Natural killer cell (primary cell): ENCODE data around the gene TRAF3IP1. TPM values are rescaled to one million over a fixed set of nuclear protein-coding genes. Genes with fewer than 3 reads are reported as not detected.
"Not testable (repeated sequence)": the region's sequence is repeated elsewhere in the genome, so short reads cannot be mapped to it uniquely, and the experiment has no call there.

Experiments used
- ATAC-seq, 3 donors: fragments of 150-1000 bp in 2 of 3; fragments of 200-7000 bp in 1 of 3; cut with Tn5 transposase; 1 replicate in 1 of 3; 2 replicates in 2 of 3; pipeline ENCODE4 v1.10.0; 2021; ENCODE audit warnings: mild to moderate bottlenecking in 2 of 3, moderate library complexity in 2 of 3
- DNase-seq, 2 donors: peaks; one replicate each; pipeline versions ENCODE4 v3.0.0 to v3.0.0-alpha.2; 2013 to 2021; ENCODE audit warnings: mixed read lengths in 1 of 2
- H3K27ac ChIP-seq: one replicate; pipeline ENCODE4 v1.5.1; 2013; ENCODE audit warnings: mild to moderate bottlenecking, low read length
- H3K27me3 ChIP-seq: one replicate; pipeline ENCODE4 v1.6.1; 2013; ENCODE audit warnings: low read length; ENCODE audit not compliant: control insufficient read depth, insufficient read depth
- H3K36me3 ChIP-seq: one replicate; pipeline ENCODE4 v1.6.1; 2013; ENCODE audit warnings: low read length; ENCODE audit not compliant: control insufficient read depth, insufficient read depth
- H3K4me1 ChIP-seq: one replicate; pipeline ENCODE4 v1.6.1; 2013; ENCODE audit warnings: low read length; ENCODE audit not compliant: control insufficient read depth, insufficient read depth
- H3K4me3 ChIP-seq: one replicate; pipeline ENCODE4 v1.5.1; 2013; ENCODE audit warnings: low read length
- H3K9me3 ChIP-seq: one replicate; pipeline ENCODE4 v1.6.1; 2013; ENCODE audit warnings: low read length; ENCODE audit not compliant: control insufficient read depth, insufficient read depth
- H3K27ac Mint-ChIP-seq, 2 donors: one replicate each; pipeline ENCODE4 v1.8.0; 2022; ENCODE audit warnings: mild to moderate bottlenecking in 2 of 2, mixed read lengths in 2 of 2, moderate library complexity in 1 of 2
- H3K27me3 Mint-ChIP-seq, 2 donors: one replicate each; pipeline ENCODE4 v1.8.0; 2022; ENCODE audit warnings: low read depth in 2 of 2, mixed read lengths in 2 of 2
- H3K36me3 Mint-ChIP-seq: one replicate; pipeline ENCODE4 v1.8.0; 2022; ENCODE audit warnings: mixed read lengths
- H3K4me1 Mint-ChIP-seq, 2 donors: one replicate each; pipeline ENCODE4 v1.8.0; 2022; ENCODE audit warnings: mixed read lengths in 2 of 2
- H3K4me3 Mint-ChIP-seq: one replicate; pipeline ENCODE4 v1.8.0; 2022; ENCODE audit warnings: mild to moderate bottlenecking, moderate library complexity, mixed read lengths
- H3K9me3 Mint-ChIP-seq, 2 donors: one replicate each; pipeline ENCODE4 v1.8.0; 2022; ENCODE audit warnings: mixed read lengths in 2 of 2
- WGBS: methylation state at CpG from one replicate; pipeline ENCODE4 v1.1.7; 2013; ENCODE audit warnings: missing lambda C conversion rate; ENCODE audit not compliant: insufficient coverage; 5-methylcytosine and 5-hydroxymethylcytosine counted together
- intact Hi-C: fragments of 100-400 bp; cut with micrococcal nuclease; formaldehyde crosslinking; loops from one replicate; pipeline ENCODE4 v1.14.2; 2022
- total RNA-seq, 4 donors: library from RNA; stranded (reverse); fragments of 120-200 nt in 1 of 4; gene quantifications; one replicate each; pipeline versions ENCODE4 v1.2.3 to v1.2.4, GENCODE V29; 2013 to 2022
- TF ChIP-seq, protein P1 (sequence below): fragments of 200-600 bp; IDR thresholded peaks from one replicate; pipeline ENCODE4 v1.8.0; 2022; ENCODE audit warnings: antibody characterized with exemption

Gene TRAF3IP1
- total RNA-seq, 3 donors from 2014 or later (not counting 1 experiment from before 2014, with no cell fraction given), result 9.7 to 11.9 (median 11.3) TPM

DNA sequence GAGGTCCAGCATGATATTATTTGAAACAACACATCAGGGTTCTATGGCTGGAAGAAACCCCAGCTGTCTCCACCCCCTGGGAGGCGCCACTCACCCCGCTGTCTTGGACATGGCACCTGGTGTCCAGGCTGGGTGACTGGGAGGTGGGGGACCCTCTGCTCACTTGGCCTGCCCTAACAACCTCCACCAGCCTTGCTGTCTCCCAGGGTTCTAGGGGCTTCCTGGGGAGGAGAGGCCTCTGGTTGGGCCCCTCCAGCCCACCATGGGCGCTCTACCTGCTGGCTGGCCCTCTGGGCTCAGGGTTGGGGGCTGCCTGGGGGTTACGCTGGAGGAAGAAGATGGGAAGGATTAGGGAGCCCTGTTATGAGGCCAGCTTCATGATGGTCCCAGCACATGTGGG, 48.2 kb upstream of the TRAF3IP1 start:
- no peaks in the 10 kb centered on the region for H3K9me3 Mint-ChIP-seq
- Histone ChIP-seq H3K36me3 (peaks cover 52% of the 10 kb centered on the region), H3K27ac (no peak overlapping the region), H3K4me3 (no peak overlapping the region), H3K9me3 (no peaks in the 10 kb centered on the region), H3K4me1 (no peaks in the 10 kb centered on the region), H3K27me3 (no peaks in the 10 kb centered on the region)
- DNase-seq (no peak), ATAC-seq (no peak)
- H3K27me3 Mint-ChIP-seq, result no peaks in the 10 kb centered on the region
- 97% methylated on average over 4 of the region's 4 CpGs for WGBS
- peaks cover 0 to 5% of the 10 kb centered on the region in 2 donors for H3K4me1 Mint-ChIP-seq
- intact Hi-C loops, result no loop called here
- H3K4me3 Mint-ChIP-seq, result no peak overlapping the region
- peaks cover 7% of the 10 kb centered on the region for H3K36me3 Mint-ChIP-seq
- TF ChIP-seq, protein P1, sequence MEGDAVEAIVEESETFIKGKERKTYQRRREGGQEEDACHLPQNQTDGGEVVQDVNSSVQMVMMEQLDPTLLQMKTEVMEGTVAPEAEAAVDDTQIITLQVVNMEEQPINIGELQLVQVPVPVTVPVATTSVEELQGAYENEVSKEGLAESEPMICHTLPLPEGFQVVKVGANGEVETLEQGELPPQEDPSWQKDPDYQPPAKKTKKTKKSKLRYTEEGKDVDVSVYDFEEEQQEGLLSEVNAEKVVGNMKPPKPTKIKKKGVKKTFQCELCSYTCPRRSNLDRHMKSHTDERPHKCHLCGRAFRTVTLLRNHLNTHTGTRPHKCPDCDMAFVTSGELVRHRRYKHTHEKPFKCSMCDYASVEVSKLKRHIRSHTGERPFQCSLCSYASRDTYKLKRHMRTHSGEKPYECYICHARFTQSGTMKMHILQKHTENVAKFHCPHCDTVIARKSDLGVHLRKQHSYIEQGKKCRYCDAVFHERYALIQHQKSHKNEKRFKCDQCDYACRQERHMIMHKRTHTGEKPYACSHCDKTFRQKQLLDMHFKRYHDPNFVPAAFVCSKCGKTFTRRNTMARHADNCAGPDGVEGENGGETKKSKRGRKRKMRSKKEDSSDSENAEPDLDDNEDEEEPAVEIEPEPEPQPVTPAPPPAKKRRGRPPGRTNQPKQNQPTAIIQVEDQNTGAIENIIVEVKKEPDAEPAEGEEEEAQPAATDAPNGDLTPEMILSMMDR, result no peak
- peak overlapping the region; percentile 31 to 34 for H3K27ac Mint-ChIP-seq

DNA sequence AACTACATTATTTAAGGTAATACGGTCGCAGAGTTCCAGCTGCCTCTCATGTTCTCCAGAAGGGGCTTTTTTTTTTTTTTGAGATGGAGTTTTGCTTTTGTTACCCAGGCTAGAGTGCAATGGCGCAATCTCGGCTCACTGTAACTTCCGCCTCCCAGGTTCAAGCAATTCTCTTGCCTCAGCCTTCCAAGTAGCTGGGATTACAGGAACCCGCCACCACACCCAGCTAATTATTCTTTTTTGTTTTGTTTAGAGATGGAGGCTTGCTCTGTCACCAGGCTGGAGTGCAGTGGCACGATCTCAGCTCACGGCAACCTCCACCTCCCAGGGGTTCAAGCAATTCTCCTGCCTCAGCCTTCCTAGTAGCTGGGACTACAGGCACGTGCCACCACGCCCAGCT, 46.9 kb upstream of the TRAF3IP1 start:
- ATAC-seq, intact Hi-C loops, H3K27ac Mint-ChIP-seq, H3K4me1 ChIP-seq, H3K4me3 Mint-ChIP-seq, H3K27me3 Mint-ChIP-seq, H3K27me3 ChIP-seq, DNase-seq, H3K27ac ChIP-seq, H3K36me3 Mint-ChIP-seq, H3K9me3 Mint-ChIP-seq, H3K4me3 ChIP-seq, H3K9me3 ChIP-seq: not testable (repeated sequence)
- H3K4me1 Mint-ChIP-seq, result peaks cover 5 to 10% of the 10 kb centered on the region in 2 donors
- 99% methylated on average over 5 of the region's 10 CpGs for WGBS
- peaks cover 52% of the 10 kb centered on the region for H3K36me3 ChIP-seq

DNA sequence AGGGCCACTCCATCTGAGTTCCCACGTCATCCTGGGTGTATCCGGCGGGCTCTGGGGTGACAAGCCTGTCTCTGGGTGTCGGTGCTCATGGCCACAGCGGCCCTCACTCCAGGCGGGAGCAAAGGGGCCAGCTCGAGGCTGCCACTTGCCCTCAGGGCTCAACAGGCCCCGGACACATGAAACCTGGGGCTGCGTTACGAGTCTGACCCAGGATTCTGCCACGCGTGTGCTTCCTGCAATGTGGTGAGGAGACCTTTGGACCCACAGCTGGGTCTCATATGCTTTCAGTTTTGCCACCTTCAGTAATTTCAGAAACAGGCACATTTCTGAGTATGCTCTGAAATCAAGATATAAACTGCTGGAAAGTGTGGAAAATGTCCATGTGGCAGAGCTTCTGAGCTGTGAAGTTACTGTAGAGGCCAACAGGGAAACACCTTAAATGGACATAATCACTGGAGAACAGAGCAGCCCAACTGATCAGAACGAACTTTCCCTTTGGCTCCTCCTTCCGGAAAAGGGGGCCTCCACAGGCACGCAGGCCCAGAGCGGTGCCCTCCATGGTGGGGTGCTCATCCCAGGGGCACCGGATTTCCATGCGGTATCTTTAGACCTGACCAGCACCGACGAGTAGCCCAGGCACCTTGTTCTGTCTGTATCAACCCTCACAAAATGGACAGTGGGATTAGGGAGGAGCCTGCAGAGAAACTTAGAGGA, 46.0 kb upstream of the TRAF3IP1 start:
- H3K4me1 Mint-ChIP-seq, result peaks cover 7 to 13% of the 10 kb centered on the region in 2 donors
- H3K27me3 ChIP-seq, result no peaks in the 10 kb centered on the region
- H3K27ac ChIP-seq, result no peak overlapping the region
- no peaks in the 10 kb centered on the region for H3K27me3 Mint-ChIP-seq
- ATAC-seq (no peak), DNase-seq (no peak)
- TF ChIP-seq, protein P1, result no peak
- H3K9me3 Mint-ChIP-seq, result no peaks in the 10 kb centered on the region
- H3K36me3 ChIP-seq, result peaks cover 47% of the 10 kb centered on the region
- 97% methylated on average over 20 of the region's 20 CpGs for WGBS
- no peak overlapping the region for H3K4me3 ChIP-seq
- intact Hi-C loops, result no loop called here
- H3K36me3 Mint-ChIP-seq, result peaks cover 7% of the 10 kb centered on the region
- no peak overlapping the region for H3K27ac Mint-ChIP-seq
- H3K4me1 ChIP-seq, result no peaks in the 10 kb centered on the region
- H3K9me3 ChIP-seq, result no peaks in the 10 kb centered on the region
- no peak overlapping the region for H3K4me3 Mint-ChIP-seq

- Mint-ChIP-seq H3K4me3 (no peak overlapping the region), H3K27ac (no peak overlapping the region), H3K27me3 (no peaks in the 10 kb centered on the region), H3K36me3 (no peaks in the 10 kb centered on the region), H3K9me3 (no peaks in the 10 kb centered on the region), H3K4me1 (peaks cover 20 to 24% of the 10 kb centered on the region in 2 donors)
- WGBS, result 98% methylated on average over 15 of the region's 15 CpGs
- Histone ChIP-seq H3K36me3 (peaks cover 29% of the 10 kb centered on the region), H3K9me3 (no peaks in the 10 kb centered on the region), H3K4me3 (no peak overlapping the region), H3K4me1 (no peaks in the 10 kb centered on the region), H3K27ac (no peak overlapping the region), H3K27me3 (no peaks in the 10 kb centered on the region)
- TF ChIP-seq, protein P1, result no peak
- intact Hi-C loops, result no loop called here
- DNase-seq (no peak), ATAC-seq (no peak)
Measured at GRCh38 chr2:238277695-238278094, 42.6 kb upstream of the TRAF3IP1 start.
